IgD-negative memory B cell (primary cell): ENCODE results near the gene LPIN2. TPM values are rescaled to one million over a fixed set of nuclear protein-coding genes. Genes with fewer than 3 reads are reported as not detected.
"Not testable (repeated sequence)": the region's sequence is repeated elsewhere in the genome, so short reads cannot be mapped to it uniquely, and the experiment has no call there.

Experiments used
- H3K27ac Mint-ChIP-seq, 3 donors: one replicate each; pipeline ENCODE4 v1.8.0; 2020 to 2022; ENCODE audit warnings: mild to moderate bottlenecking in 3 of 3, mixed read lengths in 3 of 3, moderate library complexity in 1 of 3
- H3K27me3 Mint-ChIP-seq: one replicate; pipeline ENCODE4 v1.8.0; 2021; ENCODE audit warnings: mixed read lengths
- H3K36me3 Mint-ChIP-seq: one replicate; pipeline ENCODE4 v1.8.0; 2020; ENCODE audit warnings: mild to moderate bottlenecking, mixed read lengths
- H3K4me1 Mint-ChIP-seq, 3 donors: one replicate each; pipeline ENCODE4 v1.8.0; 2020 to 2022; ENCODE audit warnings: mixed read lengths in 3 of 3, mild to moderate bottlenecking in 1 of 3
- H3K4me3 Mint-ChIP-seq, 4 donors: one replicate each; pipeline ENCODE4 v1.8.0; 2020 to 2022; ENCODE audit warnings: mild to moderate bottlenecking in 4 of 4, mixed read lengths in 4 of 4, moderate library complexity in 3 of 4
- H3K9me3 Mint-ChIP-seq, 3 donors: one replicate each; pipeline ENCODE4 v1.8.0; 2020 to 2021; ENCODE audit warnings: mixed read lengths in 3 of 3, mild to moderate bottlenecking in 1 of 3
- polyA plus RNA-seq: library from polyadenylated mRNA; unstranded; fragments of 300-500 nt; fragmentation: Illumina TruSeq; gene quantifications from one replicate; pipeline ENCODE4 v1.2.3, GENCODE V29; 2021

The LPIN2 gene
- polyA plus RNA-seq, 1 donor from 2014 or later, result 8.8 TPM

DNA sequence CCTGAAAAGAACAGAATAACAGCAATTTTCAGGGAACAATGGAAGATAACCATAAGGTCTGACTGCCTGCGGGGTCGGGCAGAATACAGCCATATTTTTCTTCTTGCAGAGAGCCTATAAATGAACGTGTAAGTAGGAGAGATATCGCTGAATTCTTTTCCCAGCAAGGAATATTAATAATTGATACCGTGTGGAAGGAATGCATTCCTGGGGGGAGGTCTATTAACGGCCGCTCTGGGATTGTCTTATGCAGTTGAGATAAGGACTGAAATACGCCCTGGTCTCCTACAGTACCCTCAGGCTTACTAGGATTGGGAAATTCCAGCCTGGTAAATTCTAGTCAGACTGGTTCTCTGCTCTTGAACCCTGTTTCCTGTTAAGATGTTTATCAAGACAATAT, 9.2 kb downstream of the LPIN2 start:
- H3K4me1 Mint-ChIP-seq, H3K36me3 Mint-ChIP-seq, H3K9me3 Mint-ChIP-seq, H3K4me3 Mint-ChIP-seq, H3K27ac Mint-ChIP-seq, H3K27me3 Mint-ChIP-seq: not testable (repeated sequence)

DNA sequence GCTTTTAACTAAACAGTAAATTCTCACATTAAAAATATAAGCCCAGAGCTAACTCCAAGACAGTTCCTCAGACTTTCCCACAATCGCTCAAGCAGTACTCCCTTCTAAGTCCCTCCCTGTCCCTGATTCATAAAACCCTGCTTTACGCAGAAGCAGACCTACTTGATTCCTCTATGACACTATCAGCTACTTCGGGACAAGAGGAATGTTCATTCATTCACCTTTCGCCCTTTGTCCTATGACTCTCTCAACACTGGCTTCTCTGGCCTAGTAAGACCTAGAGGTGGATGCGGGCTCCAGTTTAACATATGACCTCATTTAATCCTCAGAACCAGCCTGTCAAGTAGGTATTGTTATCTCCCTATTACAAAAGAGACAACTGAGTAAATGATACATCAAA, 10.2 kb downstream of the LPIN2 start:
- Mint-ChIP-seq H3K4me3 (no peak overlapping the region), H3K4me1 (peaks cover 8 to 16% (median 15%) of the 10 kb centered on the region in 3 donors), H3K27me3 (no peaks in the 10 kb centered on the region), H3K9me3 (no peaks in the 10 kb centered on the region), H3K27ac (no peak overlapping the region), H3K36me3 (peaks cover 2% of the 10 kb centered on the region)

DNA sequence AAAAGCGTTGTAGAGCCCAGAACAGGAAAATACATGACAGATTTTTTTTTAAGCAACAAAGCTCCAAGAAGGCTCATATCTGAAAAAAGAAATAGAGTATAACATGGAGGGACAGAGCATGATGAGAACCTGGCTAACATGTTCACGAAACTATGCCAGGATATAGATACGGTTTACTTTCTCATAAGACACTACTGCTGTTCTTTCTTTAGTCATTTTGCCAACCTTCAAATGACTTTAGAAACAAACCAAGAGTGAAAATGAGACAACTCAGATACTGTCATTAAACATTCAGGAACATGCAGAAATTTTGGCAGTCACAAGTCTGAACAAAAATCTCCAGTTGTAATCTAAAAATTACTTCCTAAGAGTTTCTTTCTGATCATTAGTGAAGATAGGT, 14.3 kb downstream of the LPIN2 start:
- peaks cover 12 to 23% (median 22%) of the 10 kb centered on the region in 3 donors for H3K4me1 Mint-ChIP-seq
- H3K4me3 Mint-ChIP-seq, result peak overlapping the region in 1 of 4 donors; percentile 62
- no peaks in the 10 kb centered on the region for H3K36me3 Mint-ChIP-seq
- no peaks in the 10 kb centered on the region for H3K9me3 Mint-ChIP-seq
- no peaks in the 10 kb centered on the region for H3K27me3 Mint-ChIP-seq
- H3K27ac Mint-ChIP-seq, result peak overlapping the region in 1 of 3 donors; percentile 4

DNA sequence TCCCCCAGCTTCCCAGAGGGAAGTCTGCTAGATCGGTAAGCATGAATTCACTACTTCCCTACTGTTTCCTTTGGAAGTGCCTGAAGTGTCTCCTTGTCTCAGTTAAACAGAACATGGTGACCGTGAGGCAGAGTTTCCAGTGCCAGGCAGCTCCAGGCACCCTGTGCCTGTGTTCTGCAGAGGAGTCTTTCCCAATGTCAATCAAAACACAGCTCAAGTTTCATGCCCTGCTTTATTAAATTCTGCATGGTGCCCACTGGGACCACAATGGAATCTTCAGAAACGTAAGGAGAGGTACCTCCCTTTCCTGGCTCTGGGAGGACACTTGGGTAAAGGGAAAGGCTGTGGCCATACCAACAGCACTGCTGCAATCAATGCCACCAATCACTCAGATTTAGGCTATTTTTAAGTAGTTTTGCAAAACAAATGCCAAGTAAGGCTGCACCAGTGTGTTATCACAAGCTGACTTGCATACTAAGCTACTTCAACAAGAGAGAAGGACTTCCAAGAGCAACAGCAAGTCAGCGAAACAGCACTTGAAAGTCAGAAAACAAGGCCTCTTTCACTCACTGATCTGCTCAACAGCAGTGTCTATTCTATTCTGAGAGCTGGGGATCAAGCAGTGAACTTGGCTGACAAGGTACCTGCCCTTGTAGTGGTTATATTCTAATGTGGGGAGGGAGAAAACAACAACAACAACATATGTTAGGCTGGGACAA, 14.9 kb downstream of the LPIN2 start:
- peaks cover 12 to 26% (median 25%) of the 10 kb centered on the region in 3 donors for H3K4me1 Mint-ChIP-seq
- peak overlapping the region in 1 of 3 donors; percentile 4 for H3K27ac Mint-ChIP-seq
- no peaks in the 10 kb centered on the region for H3K9me3 Mint-ChIP-seq
- H3K27me3 Mint-ChIP-seq, result no peaks in the 10 kb centered on the region
- H3K36me3 Mint-ChIP-seq, result peaks cover under 1% of the 10 kb centered on the region
- peak overlapping the region in 1 of 4 donors; percentile 62 for H3K4me3 Mint-ChIP-seq

DNA sequence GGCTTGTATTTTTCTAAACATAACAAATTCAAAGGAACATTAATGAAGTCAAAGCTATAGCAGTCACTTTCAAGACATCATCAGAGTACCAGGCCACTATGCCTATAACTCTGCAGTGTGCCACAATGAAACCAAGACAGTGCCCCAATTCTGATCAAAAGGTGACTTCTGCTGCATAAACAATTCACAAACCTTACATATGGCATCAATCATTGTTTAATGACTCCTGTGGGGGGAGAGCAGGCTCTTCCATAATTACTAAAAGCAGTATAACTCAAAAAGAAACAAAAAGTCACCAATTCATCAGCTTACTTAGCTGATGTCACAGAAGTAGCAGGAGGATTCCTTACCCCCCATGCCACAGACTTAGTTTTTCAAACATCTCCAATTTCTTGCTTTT, 15.5 kb downstream of the LPIN2 start:
- H3K36me3 Mint-ChIP-seq, result peaks cover 2% of the 10 kb centered on the region
- H3K4me3 Mint-ChIP-seq, result no peak overlapping the region
- peaks cover 12 to 21% (median 20%) of the 10 kb centered on the region in 3 donors for H3K4me1 Mint-ChIP-seq
- no peak overlapping the region for H3K27ac Mint-ChIP-seq
- H3K27me3 Mint-ChIP-seq, result no peaks in the 10 kb centered on the region
- H3K9me3 Mint-ChIP-seq, result no peaks in the 10 kb centered on the region

DNA sequence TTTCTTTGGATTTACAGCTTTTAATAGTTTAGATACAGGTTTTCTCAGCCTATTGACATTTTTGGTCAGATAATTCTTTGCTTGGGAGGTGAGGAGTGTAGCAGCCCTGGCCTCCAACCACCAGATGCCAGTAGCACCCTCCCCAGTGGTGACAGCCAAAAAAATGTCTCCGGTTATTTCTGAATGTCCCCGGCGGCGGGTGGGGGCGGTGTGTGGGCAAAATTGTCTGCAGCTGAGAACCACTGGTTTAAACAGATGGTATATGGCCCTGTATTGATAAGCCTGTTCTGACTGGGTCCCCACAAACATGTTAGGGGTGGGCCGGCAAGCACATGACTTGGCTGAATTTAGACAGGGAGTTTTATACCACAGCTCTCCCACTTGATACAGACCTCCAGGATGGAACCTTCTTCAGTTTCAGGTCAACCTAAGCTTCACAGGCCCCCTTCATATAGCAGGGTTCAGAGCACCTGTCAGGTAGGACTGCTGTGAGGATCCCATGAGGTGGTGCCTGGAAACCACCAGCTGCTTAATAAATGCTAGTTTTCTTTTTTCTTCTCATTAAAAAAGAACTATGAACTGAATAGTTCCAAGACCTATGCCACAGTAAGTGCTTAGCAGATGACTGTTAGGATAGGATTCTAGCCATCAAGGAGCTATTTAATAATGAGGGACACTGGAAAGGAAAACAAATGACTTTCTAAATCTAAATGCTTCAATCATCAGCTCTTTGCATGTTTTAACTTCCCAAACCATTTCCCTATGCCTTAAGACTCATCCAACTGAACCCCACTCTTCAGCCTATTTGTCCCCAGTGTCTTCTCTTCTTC, 18.1 kb downstream of the LPIN2 start:
- H3K27me3 Mint-ChIP-seq, result no peaks in the 10 kb centered on the region
- peaks cover 2% of the 10 kb centered on the region for H3K36me3 Mint-ChIP-seq
- peaks cover 15 to 27% (median 24%) of the 10 kb centered on the region in 3 donors for H3K4me1 Mint-ChIP-seq
- H3K4me3 Mint-ChIP-seq, result peak overlapping the region in 3 of 4 donors; percentile 16 to 70 (median 58)
- peak overlapping the region in 1 of 3 donors; percentile 64 for H3K27ac Mint-ChIP-seq
- no peaks in the 10 kb centered on the region for H3K9me3 Mint-ChIP-seq

DNA sequence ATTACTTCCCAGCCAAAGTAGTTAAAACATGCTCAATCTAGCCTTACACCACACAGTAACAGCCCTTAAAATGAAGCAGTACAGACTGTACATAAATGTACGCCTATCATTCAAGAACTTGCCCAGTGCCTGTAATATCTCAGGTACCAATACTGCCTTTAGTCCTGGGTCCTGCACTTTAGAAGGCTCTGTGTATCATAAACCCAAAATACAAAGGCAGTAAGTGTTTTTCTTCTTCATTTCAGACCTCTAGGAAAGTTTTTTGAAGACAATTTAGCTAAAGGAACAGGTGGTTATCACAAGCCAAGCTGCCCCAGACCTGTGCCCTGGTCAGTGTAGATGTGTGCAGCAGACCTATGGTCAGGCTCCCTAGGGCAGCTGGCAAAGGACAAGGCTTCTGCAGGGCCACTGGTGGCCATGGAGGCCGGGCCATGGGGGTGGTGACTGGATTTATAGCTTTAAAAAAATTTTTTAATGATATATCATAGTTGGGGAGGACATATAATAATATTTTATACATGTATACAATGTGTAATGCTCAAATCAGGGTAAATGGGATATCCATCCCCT, 18.8 kb downstream of the LPIN2 start:
- H3K4me3 Mint-ChIP-seq, result peak overlapping the region in 1 of 4 donors; percentile 58
- peaks cover 17 to 27% (median 24%) of the 10 kb centered on the region in 3 donors for H3K4me1 Mint-ChIP-seq
- no peaks in the 10 kb centered on the region for H3K9me3 Mint-ChIP-seq
- H3K36me3 Mint-ChIP-seq, result peaks cover 2% of the 10 kb centered on the region
- H3K27ac Mint-ChIP-seq, result peak overlapping the region in 2 of 3 donors; percentile 29 to 64
- H3K27me3 Mint-ChIP-seq, result no peaks in the 10 kb centered on the region

DNA sequence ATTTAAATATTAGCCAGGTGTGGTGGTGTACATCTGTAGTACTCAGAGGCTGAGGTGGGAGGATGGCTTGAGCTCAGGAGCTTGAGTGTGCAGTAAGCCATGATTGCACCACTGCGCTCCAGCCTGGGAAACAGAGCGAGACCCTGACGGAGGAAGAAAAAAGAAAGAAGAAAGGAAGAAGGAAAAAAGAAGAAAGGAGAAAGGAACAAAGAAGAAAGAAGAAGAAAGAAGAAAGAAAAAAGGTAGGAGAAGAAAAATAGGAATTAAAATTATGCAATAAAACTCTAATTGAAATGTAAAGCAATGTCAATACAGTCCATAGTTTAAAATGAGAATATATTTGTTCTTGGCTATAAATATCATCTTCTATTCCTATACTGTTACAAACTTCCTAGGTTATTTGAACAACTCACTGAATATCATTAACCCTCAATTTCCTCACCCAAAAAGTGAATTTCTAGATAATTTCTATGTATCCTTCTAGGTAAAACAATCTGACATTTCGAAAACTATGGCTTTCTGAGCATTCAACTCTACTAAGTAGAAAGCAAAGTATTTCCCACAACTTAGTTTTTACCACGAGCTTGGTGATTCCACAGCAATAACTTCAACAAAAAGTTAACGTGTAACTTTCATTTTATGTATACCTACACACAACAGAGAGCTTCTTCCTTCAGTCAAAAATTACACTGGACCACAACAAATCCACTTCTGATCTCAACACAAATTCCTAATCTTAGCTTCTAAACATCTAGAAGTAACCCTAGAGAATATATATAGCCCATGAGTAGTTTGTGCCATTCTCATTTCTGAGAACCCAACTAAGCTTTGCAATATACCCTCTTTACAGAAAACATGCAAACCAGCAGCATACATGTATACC, 19.7 kb downstream of the LPIN2 start:
- Mint-ChIP-seq H3K4me1 (peaks cover 14 to 23% (median 21%) of the 10 kb centered on the region in 3 donors), H3K9me3 (no peaks in the 10 kb centered on the region), H3K4me3 (peak overlapping the region in 1 of 4 donors; percentile 70), H3K27me3 (no peaks in the 10 kb centered on the region), H3K27ac (peak overlapping the region in 1 of 3 donors; percentile 29), H3K36me3 (peaks cover 2% of the 10 kb centered on the region)

DNA sequence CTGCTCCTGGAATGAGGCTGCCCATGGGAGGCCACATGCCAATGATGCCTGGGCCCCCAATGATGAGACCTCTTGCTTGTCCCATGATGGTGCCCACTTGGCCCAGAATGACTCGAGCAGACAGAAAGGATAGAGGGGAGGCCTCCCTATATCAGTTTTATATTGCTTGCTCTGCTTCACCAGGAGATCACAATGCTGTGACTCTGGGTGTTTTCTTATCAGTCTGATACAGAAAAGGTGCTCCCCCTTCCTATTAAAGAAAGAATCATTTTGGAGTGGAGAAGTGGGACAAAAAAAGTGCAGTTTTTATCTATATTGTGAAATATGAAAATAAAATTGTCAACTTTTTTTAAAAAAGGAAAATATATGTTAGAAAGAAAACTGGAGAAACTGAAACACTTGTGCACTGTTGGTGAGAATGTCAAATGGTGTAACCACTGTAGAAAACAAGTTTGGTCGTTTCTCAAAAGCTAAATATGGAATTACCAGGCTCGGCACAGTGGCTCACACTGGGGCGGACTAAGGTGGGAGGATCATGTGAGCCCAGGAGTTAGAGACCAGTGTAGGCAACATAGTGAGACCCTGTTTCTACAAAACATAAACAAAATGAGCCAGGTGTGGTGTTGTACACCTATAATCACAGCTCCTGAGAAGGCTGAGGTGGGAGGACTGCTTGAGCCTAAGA, 21.8 kb downstream of the LPIN2 start:
- Mint-ChIP-seq H3K27me3 (no peaks in the 10 kb centered on the region), H3K4me3 (no peak overlapping the region), H3K36me3 (peaks cover 4% of the 10 kb centered on the region), H3K9me3 (no peaks in the 10 kb centered on the region), H3K4me1 (peaks cover 8 to 15% (median 11%) of the 10 kb centered on the region in 3 donors), H3K27ac (peak overlapping the region in 1 of 3 donors; percentile 66)

DNA sequence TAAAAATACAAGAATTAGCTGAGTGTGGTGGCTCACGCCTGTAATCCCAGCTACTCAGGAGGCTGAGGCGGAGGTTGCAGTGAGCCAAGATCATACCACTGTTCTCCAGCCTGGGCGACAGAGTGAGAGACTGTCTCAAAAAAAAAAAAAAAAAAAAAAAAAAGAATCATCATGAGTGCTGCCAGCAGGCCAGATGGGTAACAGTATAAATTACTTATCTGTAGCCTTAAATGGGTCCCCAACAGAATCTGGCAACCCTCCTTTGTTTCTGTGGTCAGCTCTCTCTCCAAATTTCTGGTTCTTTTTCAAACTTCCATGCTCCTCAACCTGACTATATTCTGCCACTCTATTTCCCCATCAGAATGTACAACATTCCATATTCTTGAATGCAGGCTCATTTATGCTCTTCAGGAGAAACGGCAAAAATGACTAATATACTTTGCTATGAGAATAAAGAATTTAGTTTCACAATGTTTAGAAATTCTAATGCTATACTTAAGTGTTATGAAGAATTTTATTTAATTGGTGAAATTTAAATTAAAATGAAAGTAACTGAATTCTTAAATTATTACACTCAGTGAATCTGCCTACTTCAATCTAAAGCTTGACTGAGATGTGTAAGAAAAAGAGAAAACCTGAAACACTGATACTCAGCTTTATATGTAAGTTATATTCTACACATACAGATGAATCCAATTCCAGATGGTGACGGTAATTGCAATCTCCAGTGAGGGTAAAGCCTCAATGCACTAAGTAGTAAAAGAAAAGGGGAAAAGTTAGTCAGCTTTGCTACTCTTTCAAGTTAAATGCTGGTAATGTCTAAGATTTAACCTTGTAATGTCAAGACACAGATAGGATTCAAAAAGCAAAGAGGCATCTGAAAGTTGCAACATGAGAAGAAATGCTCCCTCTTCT, 24.8 kb downstream of the LPIN2 start:
- peaks cover 4% of the 10 kb centered on the region for H3K36me3 Mint-ChIP-seq
- H3K4me3 Mint-ChIP-seq, result peak overlapping the region in 1 of 4 donors; percentile 33
- no peak overlapping the region for H3K27ac Mint-ChIP-seq
- H3K9me3 Mint-ChIP-seq, result no peaks in the 10 kb centered on the region
- peaks cover 20 to 28% (median 24%) of the 10 kb centered on the region in 3 donors for H3K4me1 Mint-ChIP-seq
- H3K27me3 Mint-ChIP-seq, result no peaks in the 10 kb centered on the region

DNA sequence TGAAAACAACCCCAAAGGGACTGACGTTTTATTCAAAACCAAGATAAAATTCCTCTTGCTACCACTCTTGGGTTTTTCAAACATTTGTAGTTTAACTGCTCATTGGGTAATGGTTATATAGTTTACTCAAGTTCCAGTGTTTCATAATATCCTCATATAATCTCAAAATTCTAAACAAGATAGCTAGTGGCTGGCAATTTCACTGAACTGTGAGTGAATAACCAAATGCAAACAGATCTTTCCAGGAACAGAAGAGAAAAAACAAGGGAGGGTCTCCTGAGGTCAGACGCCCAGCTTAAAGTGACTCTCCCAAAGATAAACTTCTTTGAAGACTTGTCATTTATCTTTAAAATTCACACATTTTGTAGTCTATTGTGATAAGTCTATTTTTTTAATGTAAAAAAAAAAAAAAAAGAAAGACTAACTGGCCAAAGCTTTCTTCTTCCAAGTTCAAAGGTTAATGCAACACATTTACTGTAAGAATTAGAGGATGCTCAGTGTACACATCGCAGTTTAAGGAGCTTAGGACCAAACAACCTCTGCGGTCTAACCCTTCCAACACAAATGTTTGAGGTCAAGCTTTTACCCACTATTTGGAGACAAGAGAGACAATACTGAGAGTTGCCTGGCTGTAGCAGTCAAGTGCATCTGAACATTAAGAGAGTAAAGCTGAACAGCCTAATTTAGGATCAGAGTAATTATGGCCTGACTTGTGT, 26.6 kb downstream of the LPIN2 start:
- peaks cover 2% of the 10 kb centered on the region for H3K36me3 Mint-ChIP-seq
- no peaks in the 10 kb centered on the region for H3K9me3 Mint-ChIP-seq
- no peak overlapping the region for H3K27ac Mint-ChIP-seq
- no peaks in the 10 kb centered on the region for H3K27me3 Mint-ChIP-seq
- peaks cover 33 to 43% (median 35%) of the 10 kb centered on the region in 3 donors for H3K4me1 Mint-ChIP-seq
- H3K4me3 Mint-ChIP-seq, result no peak overlapping the region

DNA sequence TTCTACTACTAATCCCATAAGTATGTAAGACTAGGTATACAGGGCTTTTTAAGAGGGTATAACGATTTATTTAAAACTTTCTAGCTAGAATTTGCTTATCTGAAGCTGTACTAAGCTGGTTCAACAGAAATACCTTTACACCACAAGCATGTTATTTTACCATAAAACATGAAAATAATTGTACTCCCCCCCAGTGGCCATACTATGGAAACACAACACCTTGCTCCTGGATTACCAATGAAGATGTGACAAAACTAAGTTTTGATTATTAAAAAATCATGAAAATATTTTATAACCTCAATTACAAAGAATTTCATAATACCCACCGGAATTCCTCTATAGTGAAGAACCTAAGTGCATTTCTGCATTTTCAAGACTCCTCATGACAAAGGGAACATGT, 27.3 kb downstream of the LPIN2 start:
- Mint-ChIP-seq H3K9me3 (no peaks in the 10 kb centered on the region), H3K4me3 (no peak overlapping the region), H3K27me3 (no peaks in the 10 kb centered on the region), H3K36me3 (peaks cover 2% of the 10 kb centered on the region), H3K27ac (no peak overlapping the region), H3K4me1 (peaks cover 38 to 46% (median 41%) of the 10 kb centered on the region in 3 donors)
